Testis (tissue), 3 donors: ENCODE results near the gene FMO1. TPM values are rescaled to one million over a fixed set of nuclear protein-coding genes. Genes with fewer than 3 reads are reported as not detected.

Experiments used
- DNase-seq: peaks from one replicate; pipeline ENCODE4 v3.0.0-alpha.2; 2019
- H3K27ac ChIP-seq, 2 donors: fragments of 200-600 bp; sonication (generic); one replicate each; pipeline ENCODE4 v1.5.1; 2019
- H3K27me3 ChIP-seq: fragments of 200-600 bp; sonication (generic); one replicate; pipeline ENCODE4 v1.5.1; 2019
- H3K36me3 ChIP-seq: fragments of 200-600 bp; sonication (generic); one replicate; pipeline ENCODE4 v1.5.1; 2017; ENCODE audit warnings: low read depth; ENCODE audit errors: missing control alignments
- H3K4me1 ChIP-seq: fragments of 200-600 bp; sonication (generic); one replicate; pipeline ENCODE4 v1.5.1; 2019
- H3K4me3 ChIP-seq, 2 donors: fragments of 200-600 bp; sonication (generic); one replicate each; pipeline ENCODE4 v1.5.1; 2017 to 2019
- H3K9me3 ChIP-seq: fragments of 200-600 bp; sonication (generic); one replicate; pipeline ENCODE4 v1.5.1; 2017
- POLR2A ChIP-seq: fragments of 450-650 bp; IDR thresholded peaks from one replicate; pipeline ENCODE4 v1.6.1; 2017; ENCODE audit warnings: antibody characterized with exemption, mild to moderate bottlenecking, moderate library complexity
- WGBS, 2 donors: methylation state at CpG; one replicate each; pipeline ENCODE4 v1.1.5; 2018; 5-methylcytosine and 5-hydroxymethylcytosine counted together
- intact Hi-C: fragments of 100-400 bp; cut with DNase I; formaldehyde crosslinking; loops from one replicate; pipeline ENCODE4 v1.15.1; 2023; ENCODE audit warnings: low total_unique reads
- polyA plus RNA-seq: library from polyadenylated mRNA; stranded (reverse); fragments of 350-450 nt; fragmentation: Illumina TruSeq; extraction: RNeasy Lipid Tissue Mini Kit (QIAGEN cat#74804); gene quantifications from one replicate; pipeline ENCODE4 v1.2.3, GENCODE V29; 2014; ENCODE audit warnings: low read depth, low replicate concordance; ENCODE audit not compliant: insufficient read depth
- total RNA-seq, 2 donors: library from RNA; depleted of rRNA; stranded (reverse); fragments of >200 nt; gene quantifications; one replicate each; pipeline ENCODE4 v1.2.3, GENCODE V29; 2016
- TF ChIP-seq, protein P1 (sequence below), 3 experiments: fragments of 450-650 bp in 2 of 3; fragments of 200-600 bp in 1 of 3; sonication (generic) in 1 of 3; IDR thresholded peaks; one replicate each; pipeline ENCODE4 v1.5.1; 2016 to 2019; ENCODE audit warnings: antibody characterized with exemption in 3 of 3, mild to moderate bottlenecking in 2 of 3, moderate library complexity in 1 of 3

FMO1 gene
- total and polyA plus RNA-seq, 3 donors from 2014 or later: 1.7 to 3.7 TPM; not detected in 1

DNA sequence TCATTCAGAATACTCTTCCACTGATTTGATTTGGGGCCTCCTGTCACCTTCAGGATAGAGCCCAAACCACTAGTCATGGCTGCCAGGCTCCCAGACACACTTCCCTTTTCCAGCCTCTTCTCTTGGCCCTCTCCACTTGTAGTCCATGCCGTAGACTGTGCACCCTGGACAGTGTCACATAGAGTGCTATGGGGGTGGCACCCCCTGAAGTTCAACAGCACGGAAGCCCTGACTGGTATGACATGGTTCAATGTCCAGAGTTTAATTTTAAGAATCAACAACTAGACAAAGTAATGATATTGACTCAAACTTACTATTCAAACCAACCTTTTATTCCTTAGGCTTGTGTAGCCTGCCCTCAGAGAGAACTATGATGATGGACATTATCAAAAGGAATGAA is 40.9 kb upstream of the FMO1 start:
- WGBS, 2 donors: 75 to 90% methylated on average over 2 of the region's 2 CpGs
- DNase-seq: no peak
- peaks cover 2% of the 10 kb centered on the region for H3K4me1 ChIP-seq
- intact Hi-C loops: no loop called here
- no peaks in the 10 kb centered on the region for H3K36me3 ChIP-seq
- H3K27me3 ChIP-seq: no peaks in the 10 kb centered on the region
- no peak overlapping the region for H3K4me3 ChIP-seq
- no peak for TF ChIP-seq POLR2A
- TF ChIP-seq, protein P1, sequence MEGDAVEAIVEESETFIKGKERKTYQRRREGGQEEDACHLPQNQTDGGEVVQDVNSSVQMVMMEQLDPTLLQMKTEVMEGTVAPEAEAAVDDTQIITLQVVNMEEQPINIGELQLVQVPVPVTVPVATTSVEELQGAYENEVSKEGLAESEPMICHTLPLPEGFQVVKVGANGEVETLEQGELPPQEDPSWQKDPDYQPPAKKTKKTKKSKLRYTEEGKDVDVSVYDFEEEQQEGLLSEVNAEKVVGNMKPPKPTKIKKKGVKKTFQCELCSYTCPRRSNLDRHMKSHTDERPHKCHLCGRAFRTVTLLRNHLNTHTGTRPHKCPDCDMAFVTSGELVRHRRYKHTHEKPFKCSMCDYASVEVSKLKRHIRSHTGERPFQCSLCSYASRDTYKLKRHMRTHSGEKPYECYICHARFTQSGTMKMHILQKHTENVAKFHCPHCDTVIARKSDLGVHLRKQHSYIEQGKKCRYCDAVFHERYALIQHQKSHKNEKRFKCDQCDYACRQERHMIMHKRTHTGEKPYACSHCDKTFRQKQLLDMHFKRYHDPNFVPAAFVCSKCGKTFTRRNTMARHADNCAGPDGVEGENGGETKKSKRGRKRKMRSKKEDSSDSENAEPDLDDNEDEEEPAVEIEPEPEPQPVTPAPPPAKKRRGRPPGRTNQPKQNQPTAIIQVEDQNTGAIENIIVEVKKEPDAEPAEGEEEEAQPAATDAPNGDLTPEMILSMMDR (IDR thresholded peaks at IDR 0.05): no peak
- H3K9me3 ChIP-seq: no peaks in the 10 kb centered on the region
- no peak overlapping the region for H3K27ac ChIP-seq

DNA sequence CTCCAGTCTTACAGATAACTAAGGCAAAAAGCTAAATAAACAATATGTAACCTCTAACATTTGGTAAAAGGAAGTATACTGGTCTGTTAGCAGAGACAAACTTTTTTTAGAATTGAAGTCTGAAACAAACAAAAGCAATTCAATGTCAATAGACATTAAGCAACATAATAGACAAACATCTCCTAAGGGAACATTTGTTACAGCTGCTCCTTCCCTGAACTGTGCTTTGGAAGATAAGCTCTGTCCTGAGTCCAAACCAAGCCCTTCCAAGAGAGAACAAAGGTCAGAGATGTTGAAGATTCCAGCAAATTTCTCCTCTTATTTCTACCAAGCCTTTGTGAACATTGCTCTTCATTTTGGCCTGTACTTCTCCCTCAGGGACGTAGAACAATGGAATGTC is 37.9 kb upstream of the FMO1 start:
- intact Hi-C loops: no loop called here
- Histone ChIP-seq H3K36me3 (no peaks in the 10 kb centered on the region), H3K27ac (peak overlapping the region in 1 of 2 donors; percentile 3), H3K4me1 (peaks cover 2% of the 10 kb centered on the region), H3K27me3 (no peaks in the 10 kb centered on the region), H3K9me3 (no peaks in the 10 kb centered on the region), H3K4me3 (no peak overlapping the region)
- no peak for TF ChIP-seq POLR2A
- TF ChIP-seq, protein P1 (IDR thresholded peaks at IDR 0.05): no peak
- WGBS, 2 donors: 35 to 47% methylated on average over 1 of the region's 1 CpG
- no peak for DNase-seq

DNA sequence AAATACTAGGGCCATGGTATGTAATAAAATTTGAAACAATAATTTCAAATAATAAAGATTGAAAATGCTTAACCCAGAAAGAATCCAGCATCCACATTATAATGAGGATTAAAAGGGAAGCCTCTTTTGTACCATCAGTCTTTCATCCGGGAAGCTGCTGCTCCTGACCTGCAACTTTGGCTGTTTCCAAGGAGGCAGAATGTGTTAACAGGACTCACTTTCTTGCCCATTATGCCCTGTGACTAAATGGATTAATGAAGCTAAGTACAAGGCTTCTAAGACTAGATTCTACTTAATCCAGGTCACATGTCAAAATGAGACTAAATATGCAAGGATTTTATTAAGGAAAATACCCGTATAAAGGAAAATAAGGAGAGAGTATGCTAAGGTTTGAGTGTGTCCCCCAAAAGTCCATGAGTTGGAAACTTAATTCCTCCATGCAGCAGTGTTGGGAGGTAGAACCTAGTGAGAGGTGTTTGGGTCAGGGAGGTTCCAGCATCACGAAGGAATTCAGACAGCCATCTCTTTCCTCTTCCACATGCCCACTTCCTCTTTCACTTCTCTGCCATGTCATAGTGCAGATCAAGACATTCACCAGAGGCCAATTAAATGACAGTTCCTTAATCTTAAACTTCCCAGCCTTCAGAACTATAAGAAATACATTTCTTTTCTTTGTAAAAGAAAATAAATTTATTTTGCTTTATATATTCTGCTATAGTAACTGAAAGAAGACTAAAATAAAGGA is 35.5 kb upstream of the FMO1 start:
- Histone ChIP-seq H3K27ac (no peak overlapping the region), H3K27me3 (no peaks in the 10 kb centered on the region), H3K4me1 (peaks cover 2% of the 10 kb centered on the region), H3K4me3 (no peak overlapping the region), H3K9me3 (no peaks in the 10 kb centered on the region), H3K36me3 (no peaks in the 10 kb centered on the region)
- no peak for DNase-seq
- no peak for TF ChIP-seq POLR2A
- TF ChIP-seq, protein P1 (IDR thresholded peaks at IDR 0.05): no peak
- intact Hi-C loops: no loop called here
- WGBS, 2 donors: 72 to 81% methylated on average over 3 of the region's 3 CpGs

DNA sequence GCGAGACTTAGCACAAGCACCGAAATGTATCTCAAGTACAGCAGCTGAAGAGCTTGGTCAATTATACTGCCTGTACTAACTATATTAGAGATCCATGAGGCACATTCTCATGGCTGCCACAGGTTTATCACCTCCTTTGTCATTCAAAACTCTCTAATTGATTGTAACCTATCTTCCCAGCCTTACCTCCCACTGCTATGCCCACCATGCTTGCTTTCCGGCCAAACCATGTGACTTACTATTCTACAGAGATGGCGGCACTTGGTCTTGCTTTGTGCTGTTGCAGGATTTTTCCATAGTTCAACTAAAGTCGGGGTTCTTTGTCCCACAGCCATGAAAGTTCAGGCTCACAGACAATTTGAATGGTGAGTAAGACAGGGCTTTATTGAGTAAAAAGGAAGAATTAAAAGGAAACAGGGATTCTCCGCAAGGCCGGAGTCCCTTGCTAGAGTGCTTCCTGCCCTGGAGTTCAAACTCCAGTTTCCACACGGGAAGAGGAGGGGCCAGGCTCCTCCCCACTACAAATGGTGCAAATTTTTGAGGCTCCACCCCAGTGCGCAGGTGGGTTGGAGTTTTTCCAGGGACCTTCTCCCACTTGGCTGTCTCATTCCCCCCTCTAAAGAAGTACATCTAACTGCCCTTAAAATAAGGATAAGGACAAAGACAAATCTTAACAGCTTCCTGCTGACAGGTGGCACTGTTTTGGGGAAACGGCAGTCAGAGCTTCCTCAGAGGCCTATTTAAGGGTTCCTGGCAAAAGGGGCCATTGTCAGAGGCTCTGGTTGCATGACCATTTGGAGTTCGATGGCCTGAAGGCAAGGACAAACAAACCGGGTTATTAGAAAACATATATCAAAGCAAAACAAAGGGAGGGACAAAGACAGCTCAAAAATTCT is 34.5 kb upstream of the FMO1 start:
- TF ChIP-seq, protein P1 (IDR thresholded peaks at IDR 0.05): no peak
- TF ChIP-seq POLR2A: no peak
- WGBS, 2 donors: 75 to 81% methylated on average over 12 of the region's 12 CpGs
- peaks cover 7% of the 10 kb centered on the region for H3K4me1 ChIP-seq

More for the DNA sequence above, 34.5 kb upstream of the FMO1 start:
- Histone ChIP-seq H3K27me3 (no peaks in the 10 kb centered on the region), H3K4me3 (no peak overlapping the region), H3K9me3 (no peaks in the 10 kb centered on the region), H3K36me3 (no peaks in the 10 kb centered on the region), H3K27ac (no peak overlapping the region)
- DNase-seq: no peak
- intact Hi-C loops: no loop called here
